CD4-positive, alpha-beta T cell treated with Interleukin-6 for 4 hours (primary cell): ENCODE results near the gene TMEM229B.
A peak's percentile ranks its signal among the peaks of the same experiment; 100 is the strongest.

Source experiments
- DNase-seq: peaks from one replicate; pipeline ENCODE4 v3.0.0-alpha.2; 2020; ENCODE audit warnings: mixed read lengths

Gene TMEM229B

GRCh38 chr14:67514650-67515385 is 26.3 kb upstream of the TMEM229B start:
- peak; percentile 52 for DNase-seq

GRCh38 chr14:67514203-67514607 is 25.7 kb upstream of the TMEM229B start:
- DNase-seq, result no peak

GRCh38 chr14:67513631-67514108 is 25.1 kb upstream of the TMEM229B start:
- no peak for DNase-seq

- DNase-seq, result no peak
Observed at GRCh38 chr14:67512463-67513310, 24.2 kb upstream of the TMEM229B start.

- no peak for DNase-seq
Observed at GRCh38 chr14:67510836-67511235, 22.3 kb upstream of the TMEM229B start.

- no peak for DNase-seq
Observed at GRCh38 chr14:67510121-67510520, 21.6 kb upstream of the TMEM229B start.

- DNase-seq, result no peak
Observed at GRCh38 chr14:67508956-67509355, 20.4 kb upstream of the TMEM229B start.

- DNase-seq, result no peak
Observed at GRCh38 chr14:67505254-67505653, 16.7 kb upstream of the TMEM229B start.

- no peak for DNase-seq
Observed at GRCh38 chr14:67503331-67503730, 14.8 kb upstream of the TMEM229B start.

- DNase-seq, result no peak
Observed at GRCh38 chr14:67502867-67503266, 14.3 kb upstream of the TMEM229B start.

- no peak for DNase-seq
Observed at GRCh38 chr14:67501670-67502069, 13.1 kb upstream of the TMEM229B start.

GRCh38 chr14:67500981-67501380 is 12.5 kb upstream of the TMEM229B start:
- no peak for DNase-seq

GRCh38 chr14:67497716-67498115 is 9.2 kb upstream of the TMEM229B start:
- DNase-seq, result no peak

- no peak for DNase-seq
Observed at GRCh38 chr14:67497216-67497615, 8.7 kb upstream of the TMEM229B start.

- DNase-seq, result no peak
Observed at GRCh38 chr14:67495827-67496226, 7.3 kb upstream of the TMEM229B start.

- DNase-seq, result no peak
Observed at GRCh38 chr14:67493092-67493717, 4.7 kb upstream of the TMEM229B start.

GRCh38 chr14:67492538-67492937 is 4.0 kb upstream of the TMEM229B start:
- DNase-seq, result no peak

- DNase-seq, result no peak
Observed at GRCh38 chr14:67491741-67492507, 3.4 kb upstream of the TMEM229B start.

- DNase-seq, result no peak
Observed at GRCh38 chr14:67491285-67491684, 2.8 kb upstream of the TMEM229B start.

- DNase-seq, result no peak
Observed at GRCh38 chr14:67490196-67490595, 1.7 kb upstream of the TMEM229B start.

- no peak for DNase-seq
Observed at GRCh38 chr14:67487332-67487731, 1.2 kb downstream of the TMEM229B start.

GRCh38 chr14:67486890-67487289 is 1.6 kb downstream of the TMEM229B start:
- DNase-seq, result no peak
